H54 (cell line): ENCODE results near the gene NCKAP5.

ENCODE experiments used
- DNase-seq: peaks from one replicate; pipeline ENCODE4 v3.0.0; 2011; ENCODE audit warnings: low spot score, mixed read lengths; ENCODE audit not compliant: insufficient read length
- FAIRE-seq: peaks from 3 replicates; lab custom pipeline; 2011; peaks lifted over from hg19 to GRCh38; lab: Jason Lieb, UNC
- POLR2A ChIP-seq: IDR thresholded peaks from 2 replicates; pipeline ENCODE4 v1.6.1; 2011; ENCODE audit warnings: low read depth, mild to moderate bottlenecking, low read length

NCKAP5 gene

GRCh38 chr2:133591164-133591563 is 22.9 kb upstream of the NCKAP5 start:
- no peak for TF ChIP-seq POLR2A
- FAIRE-seq (no peak), DNase-seq (no peak)

GRCh38 chr2:133589456-133589855 is 21.2 kb upstream of the NCKAP5 start:
- no peak for TF ChIP-seq POLR2A
- FAIRE-seq, result no peak
- DNase-seq, result no peak

GRCh38 chr2:133588144-133588543 is 19.9 kb upstream of the NCKAP5 start:
- FAIRE-seq (no peak), DNase-seq (no peak)
- no peak for TF ChIP-seq POLR2A

- FAIRE-seq (no peak), DNase-seq (no peak)
- no peak for TF ChIP-seq POLR2A
Observed at GRCh38 chr2:133586978-133587377, 18.7 kb upstream of the NCKAP5 start.

GRCh38 chr2:133581010-133581760 is 12.9 kb upstream of the NCKAP5 start:
- DNase-seq (no peak), FAIRE-seq (no peak)
- no peak for TF ChIP-seq POLR2A

- no peak for TF ChIP-seq POLR2A
- DNase-seq (no peak), FAIRE-seq (peak; percentile 15)
Observed at GRCh38 chr2:133579274-133579673, 11.0 kb upstream of the NCKAP5 start.

- TF ChIP-seq POLR2A, result no peak
- FAIRE-seq, result no peak
- DNase-seq, result no peak
Observed at GRCh38 chr2:133576714-133577113, 8.5 kb upstream of the NCKAP5 start.

- FAIRE-seq, result no peak
- TF ChIP-seq POLR2A, result no peak
- no peak for DNase-seq
Observed at GRCh38 chr2:133574620-133575019, 6.4 kb upstream of the NCKAP5 start.

- no peak for TF ChIP-seq POLR2A
- no peak for DNase-seq
- FAIRE-seq, result no peak
Observed at GRCh38 chr2:133574186-133574585, 5.9 kb upstream of the NCKAP5 start.

GRCh38 chr2:133573491-133574162 is 5.4 kb upstream of the NCKAP5 start:
- no peak for DNase-seq
- no peak for FAIRE-seq
- TF ChIP-seq POLR2A, result no peak

- no peak for TF ChIP-seq POLR2A
- FAIRE-seq, result no peak
- DNase-seq, result no peak
Observed at GRCh38 chr2:133571249-133571648, 3.0 kb upstream of the NCKAP5 start.

- no peak for TF ChIP-seq POLR2A
- FAIRE-seq (no peak), DNase-seq (no peak)
Observed at GRCh38 chr2:133570542-133570941, 2.3 kb upstream of the NCKAP5 start.

- no peak for TF ChIP-seq POLR2A
- DNase-seq (no peak), FAIRE-seq (no peak)
Observed at GRCh38 chr2:133569286-133569830, 1.1 kb upstream of the NCKAP5 start.

- no peak for TF ChIP-seq POLR2A
- DNase-seq, result no peak
- no peak for FAIRE-seq
Observed at GRCh38 chr2:133568598-133568997, 335 bp upstream of the NCKAP5 start.
